ENCODE measurements around the gene TOB1. TPM values are rescaled to one million over a fixed set of nuclear protein-coding genes. Genes with fewer than 3 reads are reported as not detected.

TOB1 gene
- total RNA-seq, 4 donors from 2014 or later = 26.7 to 34.4 (median 31.0) TPM

DNA sequence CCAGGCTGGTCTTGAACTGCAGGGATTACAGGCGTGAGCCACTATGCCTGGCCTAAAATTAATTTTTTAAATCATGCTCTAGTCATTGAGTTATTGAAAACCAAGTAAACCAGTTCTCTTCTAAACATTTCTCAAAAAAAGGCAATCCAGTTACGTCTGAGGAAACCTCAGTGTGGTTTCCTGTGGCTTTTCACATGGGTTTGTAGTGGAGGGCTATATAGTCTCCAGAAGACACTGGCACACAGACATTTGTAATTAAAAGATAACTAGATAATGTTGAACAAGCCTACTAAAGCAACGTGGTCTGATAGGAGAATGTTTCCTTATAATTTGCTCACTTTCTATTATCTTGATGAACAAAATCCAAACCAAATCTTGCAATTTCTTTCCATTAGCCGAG is 5.2 kb upstream of the TOB1 start:
- Histone ChIP-seq H3K27ac (replicated peaks in 1 of 4) (peak overlapping the region in 1 of 4 donors; percentile 6), H3K36me3 (no peaks in the 10 kb centered on the region), H3K9me3 (no peaks in the 10 kb centered on the region), H3K4me3 (no peak overlapping the region), H3K4me1 (peaks cover 24 to 45% (median 38%) of the 10 kb centered on the region in 4 donors), H3K27me3 (no peaks in the 10 kb centered on the region)
- intact Hi-C loops (cut with DNase I) = no loop called here
- WGBS = 86% methylated on average over 4 of the region's 4 CpGs
- TF ChIP-seq POLR2AphosphoS5 (IDR thresholded peaks at IDR 0.05) (no peak), EP300 (IDR thresholded peaks at IDR 0.05) (no peak), POLR2A (IDR thresholded peaks at IDR 0.05; ENCODE audit: low read depth) (no peak)
- TF ChIP-seq, protein P1, sequence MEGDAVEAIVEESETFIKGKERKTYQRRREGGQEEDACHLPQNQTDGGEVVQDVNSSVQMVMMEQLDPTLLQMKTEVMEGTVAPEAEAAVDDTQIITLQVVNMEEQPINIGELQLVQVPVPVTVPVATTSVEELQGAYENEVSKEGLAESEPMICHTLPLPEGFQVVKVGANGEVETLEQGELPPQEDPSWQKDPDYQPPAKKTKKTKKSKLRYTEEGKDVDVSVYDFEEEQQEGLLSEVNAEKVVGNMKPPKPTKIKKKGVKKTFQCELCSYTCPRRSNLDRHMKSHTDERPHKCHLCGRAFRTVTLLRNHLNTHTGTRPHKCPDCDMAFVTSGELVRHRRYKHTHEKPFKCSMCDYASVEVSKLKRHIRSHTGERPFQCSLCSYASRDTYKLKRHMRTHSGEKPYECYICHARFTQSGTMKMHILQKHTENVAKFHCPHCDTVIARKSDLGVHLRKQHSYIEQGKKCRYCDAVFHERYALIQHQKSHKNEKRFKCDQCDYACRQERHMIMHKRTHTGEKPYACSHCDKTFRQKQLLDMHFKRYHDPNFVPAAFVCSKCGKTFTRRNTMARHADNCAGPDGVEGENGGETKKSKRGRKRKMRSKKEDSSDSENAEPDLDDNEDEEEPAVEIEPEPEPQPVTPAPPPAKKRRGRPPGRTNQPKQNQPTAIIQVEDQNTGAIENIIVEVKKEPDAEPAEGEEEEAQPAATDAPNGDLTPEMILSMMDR (IDR thresholded peaks at IDR 0.05) = no peak
- DNase-seq (ENCODE audit: extremely low spot score) = no peak

DNA sequence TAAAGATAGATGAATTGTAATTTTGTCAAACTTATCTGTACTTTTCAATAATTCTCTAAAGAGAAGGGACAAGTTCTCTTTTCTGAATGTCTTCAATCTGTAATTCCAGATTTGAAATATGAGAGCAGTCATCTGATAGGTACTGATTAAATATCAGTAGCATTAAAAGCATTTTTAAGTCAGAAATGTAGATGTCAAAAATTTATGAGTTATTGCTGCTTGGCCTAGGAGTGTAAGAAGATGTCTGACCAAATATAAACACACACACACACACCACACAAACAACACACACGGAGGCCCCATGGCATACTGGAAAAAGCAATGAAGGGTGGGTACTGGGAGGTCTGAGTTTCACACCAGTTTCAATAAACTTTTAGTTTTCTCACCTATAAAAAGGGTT is 2.4 kb upstream of the TOB1 start:
- Histone ChIP-seq H3K9me3 (no peaks in the 10 kb centered on the region), H3K4me1 (peaks cover 24 to 47% (median 35%) of the 10 kb centered on the region in 4 donors), H3K4me3 (peak overlapping the region; percentile 82 to 99 (median 98)), H3K27ac (replicated peaks in 1 of 4) (peak overlapping the region; percentile 99 to 100 (median 100)), H3K36me3 (peaks cover 0 to 3% (median under 1%) of the 10 kb centered on the region in 4 donors), H3K27me3 (no peaks in the 10 kb centered on the region)
- DNase-seq (ENCODE audit: extremely low spot score) = no peak
- intact Hi-C loops (cut with DNase I) = loop anchor here (10.0 kb wide), 1 partner anchor 256 kb away; the partner anchor contains the start of gene SPAG9
- TF ChIP-seq, protein P1 (IDR thresholded peaks at IDR 0.05) = no peak
- TF ChIP-seq POLR2AphosphoS5 (IDR thresholded peaks at IDR 0.05) (no peak), POLR2A (IDR thresholded peaks at IDR 0.05; ENCODE audit: low read depth) (no peak), EP300 (IDR thresholded peaks at IDR 0.05) (no peak)
- 53% methylated on average over 1 of the region's 1 CpG for WGBS

DNA sequence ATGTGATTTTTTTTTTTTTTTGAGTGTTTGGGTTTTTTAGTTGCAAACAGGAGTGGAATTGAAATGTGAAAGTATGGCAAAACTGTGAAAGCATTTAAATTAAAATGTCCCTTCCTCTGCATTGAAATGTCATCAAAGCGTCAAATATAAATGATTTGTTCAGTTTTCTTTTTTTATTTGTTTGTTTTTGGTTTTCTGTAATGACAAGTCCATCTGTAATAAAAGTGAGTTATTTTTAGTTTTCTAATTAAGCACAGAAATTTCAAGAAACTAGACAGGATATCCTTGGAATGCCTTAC is 1.9 kb upstream of the TOB1 start:
- peaks cover 0 to 6% (median 4%) of the 10 kb centered on the region in 4 donors for H3K36me3 ChIP-seq
- no peak for DNase-seq (ENCODE audit: extremely low spot score)
- peak overlapping the region; percentile 82 to 99 (median 98) for H3K4me3 ChIP-seq
- intact Hi-C loops (cut with DNase I) = loop anchor here (10.0 kb wide), 1 partner anchor 257 kb away; the partner anchor contains the start of gene SPAG9
- no peak for TF ChIP-seq POLR2A (IDR thresholded peaks at IDR 0.05; ENCODE audit: low read depth)
- no peak for TF ChIP-seq EP300 (IDR thresholded peaks at IDR 0.05)
- TF ChIP-seq, protein P1 (IDR thresholded peaks at IDR 0.05) = no peak
- TF ChIP-seq POLR2AphosphoS5 (IDR thresholded peaks at IDR 0.05) = no peak
- no peaks in the 10 kb centered on the region for H3K9me3 ChIP-seq
- peak overlapping the region; percentile 99 to 100 (median 100) for H3K27ac ChIP-seq (replicated peaks in 1 of 4)
- H3K27me3 ChIP-seq = no peaks in the 10 kb centered on the region
- 0% methylated on average over 1 of the region's 1 CpG for WGBS
- H3K4me1 ChIP-seq = peaks cover 24 to 50% (median 40%) of the 10 kb centered on the region in 4 donors

DNA sequence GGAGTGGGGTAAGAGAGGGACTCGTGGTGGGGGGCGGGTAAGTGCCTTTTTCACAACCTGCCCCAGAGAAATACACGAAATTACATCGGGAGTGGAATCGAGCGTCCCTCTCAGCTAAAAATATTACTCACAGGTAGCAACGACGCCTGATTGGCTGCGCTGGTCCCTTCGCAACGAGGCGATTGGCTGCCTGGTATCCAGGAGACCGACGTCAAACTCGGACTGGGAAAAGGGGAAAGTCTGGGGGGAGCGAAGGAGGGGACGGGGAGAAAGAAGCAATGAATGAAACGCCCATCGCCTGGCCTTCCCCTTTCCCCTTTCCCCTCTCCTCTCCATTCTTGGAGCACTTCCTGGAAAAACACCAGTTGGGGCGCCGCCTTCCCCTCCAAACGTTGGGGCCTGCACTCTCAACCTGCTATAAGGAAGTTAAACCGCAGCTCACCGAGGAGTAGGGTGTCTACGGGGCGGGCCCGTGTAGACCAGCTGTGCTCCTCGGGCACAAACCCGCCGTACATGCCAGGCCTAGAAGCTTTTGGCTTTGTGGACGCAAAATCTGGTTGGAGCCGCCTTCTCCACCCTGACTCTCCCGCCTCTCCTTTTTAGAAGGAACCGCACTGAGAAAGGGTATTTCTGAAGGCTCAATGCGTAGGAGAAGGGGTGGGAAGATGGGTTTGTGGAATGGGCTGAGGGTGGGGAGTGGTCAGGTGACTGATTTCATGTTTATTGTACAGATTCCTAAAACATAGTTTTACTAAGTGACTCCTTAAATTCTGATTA is 1.4 kb upstream of the TOB1 start:
- H3K36me3 ChIP-seq = peaks cover 0 to 11% (median 7%) of the 10 kb centered on the region in 4 donors
- peak; percentile 99 for DNase-seq (ENCODE audit: extremely low spot score)
- peak overlapping the region; percentile 99 to 100 (median 100) for H3K27ac ChIP-seq (replicated peaks in 1 of 4)
- no peaks in the 10 kb centered on the region for H3K9me3 ChIP-seq
- peaks cover 20 to 50% (median 40%) of the 10 kb centered on the region in 4 donors for H3K4me1 ChIP-seq
- TF ChIP-seq EP300 (IDR thresholded peaks at IDR 0.05) (no peak), POLR2A (IDR thresholded peaks at IDR 0.05; ENCODE audit: low read depth) (peak; percentile 61), POLR2AphosphoS5 (IDR thresholded peaks at IDR 0.05) (peak; percentile 87 to 96)
- TF ChIP-seq, protein P1 (IDR thresholded peaks at IDR 0.05) = no peak
- whole genome bisulfite sequencing = under 1% methylated on average over 35 of the region's 35 CpGs
- peak overlapping the region; percentile 82 to 99 (median 98) for H3K4me3 ChIP-seq
- intact Hi-C loops (cut with DNase I) = loop anchor here (10.0 kb wide), 1 partner anchor 257 kb away; the partner anchor contains the start of gene SPAG9
- no peaks in the 10 kb centered on the region for H3K27me3 ChIP-seq
